ENCODE results near the gene DPH1. TPM values are rescaled to one million over a fixed set of nuclear protein-coding genes. Genes with fewer than 3 reads are reported as not detected.

The DPH1 gene
- total RNA-seq, 4 donors from 2014 or later: 41.6 to 61.1 (median 49.3) TPM

DNA sequence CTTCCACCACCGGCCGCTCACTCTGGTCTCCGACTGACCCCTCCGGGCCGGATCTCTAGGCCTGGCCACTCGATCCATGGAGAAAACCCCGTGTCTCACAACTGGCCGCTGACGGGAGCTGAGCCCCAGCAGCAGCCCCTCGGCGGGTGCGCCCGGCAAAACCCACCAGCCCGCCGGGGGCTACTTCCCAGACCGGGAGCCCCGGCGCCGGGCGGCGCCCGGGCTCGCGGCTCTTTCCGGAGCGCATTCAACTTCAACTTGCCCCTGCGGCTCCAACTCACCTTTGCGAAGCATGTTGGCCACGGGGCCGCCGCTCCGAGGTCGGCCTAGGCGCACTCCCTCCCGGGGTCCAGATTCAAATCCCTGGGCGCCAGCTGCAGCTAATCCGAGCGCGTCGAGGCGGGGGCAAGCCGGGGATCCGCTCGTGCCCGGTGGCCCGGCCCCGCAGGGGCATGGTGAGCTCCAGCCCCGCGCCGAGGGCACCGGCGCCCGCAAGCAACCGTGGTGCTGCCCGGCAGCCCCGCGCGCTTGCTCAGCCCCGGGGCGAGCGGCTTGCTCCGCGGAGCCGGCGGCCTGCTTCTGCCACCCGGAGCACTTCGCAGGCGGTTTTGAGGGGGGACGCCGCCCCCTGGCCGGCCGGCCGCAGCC lies 5.3 kb upstream of the DPH1 start:
- Histone ChIP-seq H3K4me3 (replicated peaks in 1 of 3) (peak overlapping the region; percentile 15 to 34 (median 20)), H3K36me3 (no peaks in the 10 kb centered on the region), H3K9me3 (no peaks in the 10 kb centered on the region), H3K4me1 (peaks cover 9 to 31% of the 10 kb centered on the region in 2 donors), H3K27me3 (peaks cover 8% of the 10 kb centered on the region), H3K27ac (no peak overlapping the region)
- 0 to 2% methylated on average over 5 to 9 of the region's 73 CpGs for WGBS, 2 donors
- DNase-seq: no peak
- intact Hi-C loops (cut with DNase I): loop anchor here (2.0 kb wide), 1 partner anchor 114 kb away; no protein-coding TSS in a partner anchor
- TF ChIP-seq POLR2A (IDR thresholded peaks at IDR 0.05): no peak
- no peak for TF ChIP-seq CTCF (IDR thresholded peaks at IDR 0.05)

GRCh38 chr17:2025220-2025621 lies 4.7 kb upstream of the DPH1 start, which contains the start of gene RTN4RL1:
TSS of gene RTN4RL1 (minus strand) at chr17:2025334. CDS start at chr17:2024865, 469 bp downstream.
- Histone ChIP-seq H3K36me3 (no peaks in the 10 kb centered on the region), H3K9me3 (no peaks in the 10 kb centered on the region), H3K4me1 (peaks cover 9 to 32% of the 10 kb centered on the region in 2 donors), H3K27ac (no peak within 1 kb of the TSS), H3K27me3 (peaks cover 8% of the 10 kb centered on the region), H3K4me3 (replicated peaks in 1 of 3) (peak within 1 kb of the TSS; percentile 15 to 34 (median 20))
- 2 to 8% methylated on average over 10 to 17 of the region's 47 CpGs for WGBS, 2 donors
- intact Hi-C loops (cut with DNase I): loop anchor here (2.0 kb wide), 1 partner anchor 114 kb away; no protein-coding TSS in a partner anchor
- TF ChIP-seq POLR2A (IDR thresholded peaks at IDR 0.05): no peak
- no peak for TF ChIP-seq CTCF (IDR thresholded peaks at IDR 0.05)
- DNase-seq: peak; percentile 50 to 54

DNA sequence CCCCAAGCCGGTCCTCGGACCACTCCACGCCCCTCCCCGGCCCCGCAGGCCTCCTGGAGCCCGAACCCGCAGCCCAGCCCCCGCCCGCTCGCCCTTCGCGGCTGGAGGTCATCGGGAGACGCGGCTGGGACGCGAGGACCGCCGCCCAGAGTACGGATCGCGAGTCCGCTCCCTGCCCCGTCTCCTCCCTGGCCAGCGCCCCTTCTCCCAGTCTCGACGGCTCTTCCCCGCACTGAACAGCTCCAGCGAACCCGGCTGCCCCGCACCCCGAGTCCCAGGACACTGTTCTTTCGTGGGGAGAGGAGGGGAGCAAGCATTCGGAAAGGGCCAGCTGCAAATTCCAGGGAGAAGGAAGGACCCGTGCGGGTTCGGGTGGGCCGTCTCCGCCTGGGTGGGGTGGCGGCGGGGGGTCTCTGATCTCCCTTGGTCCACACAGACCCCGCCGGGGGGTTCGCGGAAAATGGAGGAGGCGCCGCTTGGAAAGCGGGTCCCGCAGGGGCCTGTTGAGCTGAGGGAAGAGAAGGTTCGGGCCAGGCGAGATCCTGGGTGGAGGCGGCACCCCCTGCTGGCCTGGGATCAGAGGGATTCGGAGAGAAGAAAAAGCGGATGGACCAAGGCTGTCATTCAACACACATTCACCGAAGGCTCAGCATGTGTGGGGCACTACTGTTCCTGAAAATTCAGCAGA lies 4.2 kb upstream of the DPH1 start:
- TF ChIP-seq POLR2A (IDR thresholded peaks at IDR 0.05): no peak
- TF ChIP-seq CTCF (IDR thresholded peaks at IDR 0.05): peak in 5 of 6 experiments; percentile 30 to 77 (median 67)
- Histone ChIP-seq H3K4me3 (replicated peaks in 1 of 3) (peak overlapping the region in 1 of 3 donors; percentile 34), H3K27ac (no peak overlapping the region), H3K9me3 (no peaks in the 10 kb centered on the region), H3K27me3 (peaks cover 8% of the 10 kb centered on the region), H3K36me3 (no peaks in the 10 kb centered on the region), H3K4me1 (peaks cover 11 to 34% of the 10 kb centered on the region in 2 donors)
- 2 to 3% methylated on average over 29 to 31 of the region's 55 CpGs for WGBS, 2 donors
- intact Hi-C loops (cut with DNase I): loop anchor here (2.0 kb wide), 1 partner anchor 115 kb away; no protein-coding TSS in a partner anchor
- peak; percentile 68 to 73 for DNase-seq

- WGBS, 2 donors: 70 to 78% methylated on average over 8 to 11 of the region's 11 CpGs
- H3K9me3 ChIP-seq: no peaks in the 10 kb centered on the region
- no peak for DNase-seq
- intact Hi-C loops (cut with DNase I): no loop called here
- H3K27me3 ChIP-seq: peaks cover 8% of the 10 kb centered on the region
- peaks cover 15 to 41% of the 10 kb centered on the region in 2 donors for H3K4me1 ChIP-seq
- H3K27ac ChIP-seq: no peak overlapping the region
- H3K4me3 ChIP-seq (replicated peaks in 1 of 3): no peak overlapping the region
- no peaks in the 10 kb centered on the region for H3K36me3 ChIP-seq
- TF ChIP-seq CTCF (IDR thresholded peaks at IDR 0.05) (no peak), POLR2A (IDR thresholded peaks at IDR 0.05) (no peak)
These were observed 2.3 kb upstream of the DPH1 start for GRCh38 chr17:2027528-2028233.

Data from thyroid gland (tissue), 4 donors.